ENCODE results near the gene ALKBH5. TPM values are rescaled to one million over a fixed set of nuclear protein-coding genes. Genes with fewer than 3 reads are reported as not detected.

ALKBH5 gene
- 124 and 145 TPM in 2 replicates for total RNA-seq (2014; rRNA removed; shearing (Covaris generic); ENCODE audit: low replicate concordance)

DNA sequence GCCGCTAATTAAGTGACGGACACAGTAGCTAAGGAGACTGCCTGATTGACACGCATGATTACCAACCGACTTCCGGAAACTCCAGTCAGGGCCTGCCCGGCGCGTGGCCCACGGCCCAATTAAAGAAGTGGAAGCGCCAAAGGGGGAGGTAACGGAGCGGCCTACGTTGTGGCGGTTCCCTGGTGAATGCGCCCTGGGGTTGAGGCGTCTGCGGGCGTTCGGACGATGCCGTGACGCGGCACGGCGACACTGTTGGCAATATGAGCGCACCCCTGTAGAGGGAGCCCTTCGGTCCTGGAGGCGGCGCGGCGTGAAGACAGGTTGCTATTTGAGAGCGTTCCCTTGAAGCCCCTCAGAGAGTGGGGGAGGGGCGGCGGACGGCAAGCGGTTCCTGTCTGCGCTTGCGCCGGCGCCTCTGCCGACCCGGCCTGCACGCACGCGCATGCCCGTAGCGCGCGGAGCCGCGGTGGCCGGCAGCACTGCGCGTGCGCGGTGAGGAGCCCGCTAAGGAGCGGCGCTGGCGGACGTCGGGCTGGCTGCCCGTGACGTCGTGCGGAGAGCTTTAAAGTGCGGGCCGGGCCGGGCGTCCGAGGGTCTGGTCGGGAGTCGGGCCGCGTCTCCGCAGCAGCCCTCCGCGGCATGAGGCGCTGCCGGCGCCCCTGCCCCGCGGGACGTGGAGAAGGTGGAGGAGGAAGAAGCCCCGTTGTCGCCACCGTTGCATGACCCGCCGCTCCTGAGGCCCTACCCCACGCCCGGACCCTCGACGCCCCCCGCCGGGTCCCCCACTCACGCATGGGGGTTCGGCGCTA, at the start of gene ALKBH5:
Gene ALKBH5, plus strand, starts transcription at position 495 of the 809 bp plus-strand sequence. CDS start 416 bp downstream, outside the sequence.
- H2AFZ ChIP-seq (ENCODE audit: low read length): peak within 1 kb of the TSS; percentile 76
- H3K36me3 ChIP-seq (ENCODE audit: insufficient read depth, low read length): peaks cover 28% of the 10 kb centered on the region; the same call in 1 of the 2 replicates
- no peaks in the 10 kb centered on the region for H3K27me3 ChIP-seq (ENCODE audit: low read length)
- DNase-seq: peak; percentile 100
- H3K9me2 ChIP-seq (replicated peaks; ENCODE audit: insufficient read depth, low read length): no peaks in the 10 kb centered on the region
- peaks cover 48% of the 10 kb centered on the region for H3K79me2 ChIP-seq (ENCODE audit: low read length)
- peak within 1 kb of the TSS; percentile 99 for H3K4me2 ChIP-seq (ENCODE audit: low read depth, low read length, poor library complexity, severe bottlenecking)
- no peaks in the 10 kb centered on the region for H3K9me3 ChIP-seq (ENCODE audit: low read length)
- H3K27ac ChIP-seq (ENCODE audit: low read length): peak within 1 kb of the TSS; percentile 90
- peaks cover 47% of the 10 kb centered on the region for H3K4me1 ChIP-seq (ENCODE audit: low read length)
- H4K20me1 ChIP-seq (ENCODE audit: insufficient read depth, low read depth, low read length): peaks cover 35% of the 10 kb centered on the region; the same call in 1 of the 2 replicates
- H3K9ac ChIP-seq (ENCODE audit: low read length): peak within 1 kb of the TSS; percentile 88
- peak within 1 kb of the TSS; percentile 95 for H3K4me3 ChIP-seq (ENCODE audit: low read length)

DNA sequence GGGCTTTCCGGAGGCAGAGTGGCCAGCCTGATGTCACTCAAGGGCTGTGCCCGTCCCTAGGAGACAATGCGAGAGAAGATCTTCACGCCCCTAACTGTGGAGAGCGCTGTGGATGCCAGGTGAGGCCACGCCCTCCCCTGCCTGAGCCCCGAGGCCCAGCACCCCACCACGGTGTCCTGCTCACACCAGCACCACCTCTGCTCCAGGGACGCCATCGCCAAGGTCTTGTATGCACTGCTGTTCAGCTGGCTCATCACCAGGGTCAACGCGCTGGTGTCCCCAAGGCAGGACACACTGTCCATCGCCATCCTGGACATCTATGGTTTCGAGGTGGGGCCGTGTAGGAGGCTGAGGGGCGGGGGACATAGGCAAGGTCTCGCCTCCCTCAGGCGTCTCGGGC, 47.3 kb upstream of the ALKBH5 start:
- DNase-seq: no peak

DNA sequence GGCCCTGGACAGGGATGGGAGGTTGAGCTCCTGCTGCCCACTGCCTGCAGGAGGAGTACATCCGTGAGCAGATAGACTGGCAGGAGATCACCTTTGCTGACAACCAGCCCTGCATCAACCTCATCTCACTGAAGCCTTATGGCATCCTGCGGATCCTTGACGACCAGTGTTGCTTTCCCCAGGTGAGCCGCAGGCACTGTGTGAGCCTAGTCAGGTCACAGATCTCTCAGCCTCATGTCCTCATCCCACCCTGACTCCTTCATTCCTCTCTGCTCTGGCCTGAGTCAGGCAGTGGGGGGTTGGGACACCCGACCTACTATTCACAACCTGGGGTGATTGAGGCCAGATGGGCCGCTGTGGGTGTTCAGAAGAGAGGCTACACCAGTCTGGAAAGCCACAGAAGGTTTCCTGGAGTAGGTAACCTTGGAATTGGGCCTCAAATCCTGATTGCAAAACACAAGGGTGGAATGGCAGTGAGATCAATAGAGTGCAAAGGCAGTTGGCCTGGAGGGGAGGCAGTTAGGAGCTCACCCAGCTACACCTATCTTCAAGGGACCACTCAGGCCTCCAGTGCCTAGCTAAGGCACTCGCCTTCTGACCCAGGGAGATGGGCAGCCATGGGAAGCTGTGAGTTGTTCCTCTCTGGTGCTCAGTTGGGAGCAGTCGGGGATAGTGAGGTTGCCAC, 45.4 kb upstream of the ALKBH5 start:
- H2AFZ ChIP-seq (ENCODE audit: low read length): no peak overlapping the region
- H3K4me1 ChIP-seq (ENCODE audit: low read length): peaks cover 3% of the 10 kb centered on the region; the same call in 1 of the 2 replicates
- no peak overlapping the region for H3K4me2 ChIP-seq (ENCODE audit: low read depth, low read length, poor library complexity, severe bottlenecking)
- no peaks in the 10 kb centered on the region for H4K20me1 ChIP-seq (ENCODE audit: insufficient read depth, low read depth, low read length)
- no peak overlapping the region for H3K4me3 ChIP-seq (ENCODE audit: low read length)
- H3K9me2 ChIP-seq (replicated peaks; ENCODE audit: insufficient read depth, low read length): no peaks in the 10 kb centered on the region
- no peak overlapping the region for H3K27ac ChIP-seq (ENCODE audit: low read length)
- no peaks in the 10 kb centered on the region for H3K36me3 ChIP-seq (ENCODE audit: insufficient read depth, low read length)
- no peaks in the 10 kb centered on the region for H3K79me2 ChIP-seq (ENCODE audit: low read length)
- no peaks in the 10 kb centered on the region for H3K9me3 ChIP-seq (ENCODE audit: low read length)
- no peak for DNase-seq
- H3K27me3 ChIP-seq (ENCODE audit: low read length): no peaks in the 10 kb centered on the region
- no peak overlapping the region for H3K9ac ChIP-seq (ENCODE audit: low read length)

More for the DNA sequence above, 47.3 kb upstream of the ALKBH5 start:
- H3K4me2 ChIP-seq (ENCODE audit: low read depth, low read length, poor library complexity, severe bottlenecking): no peak overlapping the region
- H3K79me2 ChIP-seq (ENCODE audit: low read length): no peaks in the 10 kb centered on the region
- no peak overlapping the region for H3K4me3 ChIP-seq (ENCODE audit: low read length)
- no peaks in the 10 kb centered on the region for H3K27me3 ChIP-seq (ENCODE audit: low read length)
- peaks cover 3% of the 10 kb centered on the region; the same call in 1 of the 2 replicates for H3K4me1 ChIP-seq (ENCODE audit: low read length)
- H3K9me3 ChIP-seq (ENCODE audit: low read length): no peaks in the 10 kb centered on the region
- H3K27ac ChIP-seq (ENCODE audit: low read length): no peak overlapping the region
- H4K20me1 ChIP-seq (ENCODE audit: insufficient read depth, low read depth, low read length): no peaks in the 10 kb centered on the region
- no peaks in the 10 kb centered on the region for H3K36me3 ChIP-seq (ENCODE audit: insufficient read depth, low read length)
- no peak overlapping the region for H2AFZ ChIP-seq (ENCODE audit: low read length)
- no peak overlapping the region for H3K9ac ChIP-seq (ENCODE audit: low read length)
- no peaks in the 10 kb centered on the region for H3K9me2 ChIP-seq (replicated peaks; ENCODE audit: insufficient read depth, low read length)

DNA sequence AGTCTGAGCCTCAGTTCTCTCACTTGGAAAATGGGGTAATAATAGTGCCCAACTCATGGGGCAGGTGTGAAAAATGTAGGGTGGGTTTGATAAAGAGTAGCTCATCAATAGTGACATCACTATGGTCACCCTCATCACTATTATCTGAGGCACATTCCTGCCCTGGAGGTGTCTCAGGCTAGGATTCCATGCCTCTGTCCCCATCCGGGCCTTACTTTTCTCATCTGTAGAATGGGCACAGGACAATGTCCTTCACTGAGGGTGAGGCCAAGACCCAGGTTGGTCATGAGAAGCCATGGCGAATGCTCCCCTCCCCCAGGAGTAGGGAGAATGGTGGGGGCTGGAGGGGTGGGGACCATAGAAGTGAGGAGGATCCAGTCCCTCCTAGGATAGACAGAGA, 44.5 kb upstream of the ALKBH5 start:
- Histone ChIP-seq H3K36me3 (ENCODE audit: insufficient read depth, low read length) (no peaks in the 10 kb centered on the region), H3K9me2 (replicated peaks; ENCODE audit: insufficient read depth, low read length) (no peaks in the 10 kb centered on the region), H3K27me3 (ENCODE audit: low read length) (no peaks in the 10 kb centered on the region), H3K4me1 (ENCODE audit: low read length) (peaks cover 3% of the 10 kb centered on the region; the same call in 1 of the 2 replicates), H3K4me3 (ENCODE audit: low read length) (no peak overlapping the region), H3K79me2 (ENCODE audit: low read length) (no peaks in the 10 kb centered on the region), H4K20me1 (ENCODE audit: insufficient read depth, low read depth, low read length) (no peaks in the 10 kb centered on the region), H3K27ac (ENCODE audit: low read length) (no peak overlapping the region), H3K9me3 (ENCODE audit: low read length) (no peaks in the 10 kb centered on the region), H2AFZ (ENCODE audit: low read length) (no peak overlapping the region), H3K9ac (ENCODE audit: low read length) (no peak overlapping the region), H3K4me2 (ENCODE audit: low read depth, low read length, poor library complexity, severe bottlenecking) (no peak overlapping the region)
- DNase-seq: no peak

DNA sequence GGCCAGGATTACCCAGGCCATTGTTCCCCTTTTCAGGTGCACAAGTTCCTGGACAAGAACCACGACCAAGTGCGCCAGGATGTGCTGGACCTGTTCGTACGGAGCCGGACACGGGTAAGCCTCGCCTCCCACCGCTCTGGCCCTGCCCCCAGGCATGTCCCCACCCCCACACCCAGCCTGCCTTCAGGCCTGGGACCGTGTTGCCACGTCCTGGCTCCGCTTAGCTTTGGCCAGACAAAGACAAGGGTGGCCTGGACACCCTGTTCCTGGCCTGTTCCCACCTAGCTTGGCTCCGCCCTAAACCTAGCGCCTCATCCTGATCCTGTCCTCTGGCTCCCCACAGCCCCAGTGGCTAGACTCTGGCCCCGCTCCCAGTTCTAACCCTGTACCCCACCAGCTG, 44.1 kb upstream of the ALKBH5 start:
- Histone ChIP-seq H3K4me3 (ENCODE audit: low read length) (no peak overlapping the region), H4K20me1 (ENCODE audit: insufficient read depth, low read depth, low read length) (no peaks in the 10 kb centered on the region), H3K4me1 (ENCODE audit: low read length) (peaks cover 3% of the 10 kb centered on the region; the same call in 1 of the 2 replicates), H3K9me3 (ENCODE audit: low read length) (no peaks in the 10 kb centered on the region), H2AFZ (ENCODE audit: low read length) (no peak overlapping the region), H3K4me2 (ENCODE audit: low read depth, low read length, poor library complexity, severe bottlenecking) (no peak overlapping the region), H3K9me2 (replicated peaks; ENCODE audit: insufficient read depth, low read length) (no peaks in the 10 kb centered on the region), H3K9ac (ENCODE audit: low read length) (no peak overlapping the region), H3K79me2 (ENCODE audit: low read length) (no peaks in the 10 kb centered on the region), H3K36me3 (ENCODE audit: insufficient read depth, low read length) (no peaks in the 10 kb centered on the region), H3K27me3 (ENCODE audit: low read length) (no peaks in the 10 kb centered on the region), H3K27ac (ENCODE audit: low read length) (no peak overlapping the region)
- DNase-seq: no peak

GRCh38 chr17:18139949-18140348, 43.7 kb upstream of the ALKBH5 start:
- H3K9ac ChIP-seq (ENCODE audit: low read length): no peak overlapping the region
- H3K27ac ChIP-seq (ENCODE audit: low read length): no peak overlapping the region
- DNase-seq: peak; percentile 61
- H3K36me3 ChIP-seq (ENCODE audit: insufficient read depth, low read length): no peaks in the 10 kb centered on the region
- H3K9me2 ChIP-seq (replicated peaks; ENCODE audit: insufficient read depth, low read length): no peaks in the 10 kb centered on the region
- peaks cover 3% of the 10 kb centered on the region; the same call in 1 of the 2 replicates for H3K4me1 ChIP-seq (ENCODE audit: low read length)
- no peak overlapping the region for H3K4me3 ChIP-seq (ENCODE audit: low read length)
- no peak overlapping the region for H3K4me2 ChIP-seq (ENCODE audit: low read depth, low read length, poor library complexity, severe bottlenecking)
- no peaks in the 10 kb centered on the region for H4K20me1 ChIP-seq (ENCODE audit: insufficient read depth, low read depth, low read length)
- no peak overlapping the region for H2AFZ ChIP-seq (ENCODE audit: low read length)
- no peaks in the 10 kb centered on the region for H3K27me3 ChIP-seq (ENCODE audit: low read length)
- H3K79me2 ChIP-seq (ENCODE audit: low read length): no peaks in the 10 kb centered on the region
- H3K9me3 ChIP-seq (ENCODE audit: low read length): no peaks in the 10 kb centered on the region

DNA sequence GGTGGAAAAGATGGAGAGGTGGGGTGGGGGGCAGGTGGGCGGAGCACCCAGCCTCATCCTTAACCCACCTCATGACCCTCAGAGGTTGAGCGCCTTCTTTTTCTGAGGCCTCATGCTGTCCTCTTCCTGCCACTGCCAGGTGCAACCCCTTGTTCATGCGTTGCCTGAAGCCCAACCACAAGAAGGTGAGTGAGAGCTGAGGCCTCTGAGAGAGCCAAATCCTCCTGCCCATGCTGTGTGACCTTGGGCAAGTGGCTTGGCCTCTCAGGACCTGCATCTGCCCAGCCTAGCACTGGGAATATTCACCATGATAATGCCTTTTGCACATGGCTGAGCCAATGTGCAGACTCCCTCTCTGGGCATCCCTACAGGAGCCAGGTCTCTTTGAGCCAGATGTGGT, 43.0 kb upstream of the ALKBH5 start:
- Histone ChIP-seq H2AFZ (ENCODE audit: low read length) (no peak overlapping the region), H3K36me3 (ENCODE audit: insufficient read depth, low read length) (no peaks in the 10 kb centered on the region), H3K4me3 (ENCODE audit: low read length) (no peak overlapping the region), H3K9ac (ENCODE audit: low read length) (no peak overlapping the region), H3K9me3 (ENCODE audit: low read length) (no peaks in the 10 kb centered on the region), H3K4me2 (ENCODE audit: low read depth, low read length, poor library complexity, severe bottlenecking) (no peak overlapping the region), H3K27me3 (ENCODE audit: low read length) (no peaks in the 10 kb centered on the region), H3K9me2 (replicated peaks; ENCODE audit: insufficient read depth, low read length) (no peaks in the 10 kb centered on the region), H4K20me1 (ENCODE audit: insufficient read depth, low read depth, low read length) (no peaks in the 10 kb centered on the region), H3K79me2 (ENCODE audit: low read length) (no peaks in the 10 kb centered on the region), H3K27ac (ENCODE audit: low read length) (no peak overlapping the region), H3K4me1 (ENCODE audit: low read length) (peaks cover under 1% of the 10 kb centered on the region; the same call in 1 of the 2 replicates)
- no peak for DNase-seq

GRCh38 chr17:18141210-18141803, 42.3 kb upstream of the ALKBH5 start:
- no peak overlapping the region for H2AFZ ChIP-seq (ENCODE audit: low read length)
- no peak overlapping the region for H3K4me2 ChIP-seq (ENCODE audit: low read depth, low read length, poor library complexity, severe bottlenecking)
- H3K9ac ChIP-seq (ENCODE audit: low read length): no peak overlapping the region
- no peak overlapping the region for H3K27ac ChIP-seq (ENCODE audit: low read length)
- no peaks in the 10 kb centered on the region for H3K9me2 ChIP-seq (replicated peaks; ENCODE audit: insufficient read depth, low read length)
- no peaks in the 10 kb centered on the region for H3K27me3 ChIP-seq (ENCODE audit: low read length)
- peak; percentile 89 for DNase-seq
- no peaks in the 10 kb centered on the region for H3K9me3 ChIP-seq (ENCODE audit: low read length)
- H3K4me1 ChIP-seq (ENCODE audit: low read length): no peaks in the 10 kb centered on the region
- no peak overlapping the region for H3K4me3 ChIP-seq (ENCODE audit: low read length)
- no peaks in the 10 kb centered on the region for H3K79me2 ChIP-seq (ENCODE audit: low read length)
- H3K36me3 ChIP-seq (ENCODE audit: insufficient read depth, low read length): no peaks in the 10 kb centered on the region
- H4K20me1 ChIP-seq (ENCODE audit: insufficient read depth, low read depth, low read length): no peaks in the 10 kb centered on the region

All from Karpas-422 (cell line).